SK-N-SH (cell line): Measurements from ENCODE around the gene RAB11FIP5. TPM values are rescaled to one million over a fixed set of nuclear protein-coding genes. Genes with fewer than 3 reads are reported as not detected.
"Not testable (repeated sequence)": the region's sequence is repeated elsewhere in the genome, so short reads cannot be mapped to it uniquely, and the experiment has no call there.

ENCODE experiments used
- CTCF ChIA-PET: fragments of 300-600, 350-600 bp; formaldehyde crosslinking; extraction: SDS; loops from one replicate; lab custom pipeline; 2021; lab: Yijun Ruan, JAX
- POLR2A ChIA-PET: fragments of 350-600 bp; sonication (Branson Sonifier 250); formaldehyde crosslinking; extraction: SDS; loops from one replicate; lab custom pipeline; 2020; ENCODE audit warnings: antibody characterized with exemption, inconsistent platforms; lab: Yijun Ruan, JAX
- DNase-seq: peaks from one replicate; pipeline ENCODE4 v3.0.0; 2012
- H2AFZ ChIP-seq: fragments of 200-600 bp; sonication (generic); 2 replicates; pipeline ENCODE4 v1.8.1; 2016; ENCODE audit warnings: antibody characterized with exemption, mild to moderate bottlenecking, low read depth
- H3F3A ChIP-seq: fragments of 200-600 bp; sonication (generic); replicated peaks from 2 replicates; pipeline ENCODE3; 2016; ENCODE audit warnings: antibody characterized with exemption, mild to moderate bottlenecking; ENCODE audit not compliant: insufficient read depth
- H3K27ac ChIP-seq, 2 experiments: fragments of 200-500 bp in 1 of 2; fragments of 200-600 bp in 1 of 2; sonication (Bioruptor generic) in 1 of 2; sonication (generic), shearing (Covaris generic) in 1 of 2; 2 replicates each; pipeline versions ENCODE4 v1.5.1 to v1.6.1; 2014 to 2016; ENCODE audit warnings: low read depth in 2 of 2, inconsistent platforms in 1 of 2, low read length in 1 of 2, mild to moderate bottlenecking in 1 of 2, mixed read lengths in 1 of 2
- H3K27me3 ChIP-seq: fragments of 200-600 bp; sonication (generic), shearing (Covaris generic); 2 replicates; pipeline ENCODE4 v1.6.1; 2016; ENCODE audit warnings: mixed run types; ENCODE audit not compliant: insufficient read depth
- H3K36me3 ChIP-seq, 2 experiments: fragments of 200-500 bp in 1 of 2; fragments of 200-600 bp in 1 of 2; sonication (Bioruptor generic) in 1 of 2; sonication (generic) in 1 of 2; replicated peaks in 1 of 2; 2 replicates each; pipeline versions ENCODE3 to v1.5.1; 2014 to 2016; ENCODE audit warnings: low read length in 1 of 2, mild to moderate bottlenecking in 1 of 2; ENCODE audit not compliant: insufficient read depth in 2 of 2, control insufficient read depth in 1 of 2
- H3K4me1 ChIP-seq, 2 experiments: fragments of 200-500 bp in 1 of 2; fragments of 200-600 bp in 1 of 2; sonication (Bioruptor generic) in 1 of 2; sonication (generic), shearing (Covaris generic) in 1 of 2; 2 replicates each; pipeline versions ENCODE4 v1.5.1 to v1.6.1; 2014 to 2016; ENCODE audit warnings: low read depth in 1 of 2, low read length in 1 of 2, mixed run types in 1 of 2; ENCODE audit not compliant: insufficient read depth in 2 of 2, control insufficient read depth in 1 of 2
- H3K4me2 ChIP-seq: fragments of 200-600 bp; sonication (generic), shearing (Covaris generic); 2 replicates; pipeline ENCODE4 v1.6.1; 2017; ENCODE audit warnings: mixed run types
- H3K4me3 ChIP-seq, 2 experiments: fragments of 200-500 bp in 1 of 2; fragments of 200-600 bp in 1 of 2; sonication (Bioruptor generic) in 1 of 2; sonication (generic), shearing (Covaris generic) in 1 of 2; 2 replicates each; pipeline versions ENCODE4 v1.5.1 to v1.8.1; 2014 to 2016; ENCODE audit warnings: low read depth in 2 of 2, inconsistent platforms in 1 of 2, low read length in 1 of 2, mild to moderate bottlenecking in 1 of 2, mixed read lengths in 1 of 2, moderate library complexity in 1 of 2
- H3K79me2 ChIP-seq: fragments of 200-600 bp; sonication (generic); 2 replicates; pipeline ENCODE4 v1.8.1; 2017; ENCODE audit warnings: mild to moderate bottlenecking; ENCODE audit not compliant: insufficient read depth
- H3K9ac ChIP-seq: fragments of 200-600 bp; sonication (generic); 2 replicates; pipeline ENCODE4 v1.6.1; 2017; ENCODE audit warnings: mixed run types
- H3K9me2 ChIP-seq: fragments of 200-600 bp; sonication (generic); 2 replicates; pipeline ENCODE4 v1.6.1; 2017; ENCODE audit warnings: mixed run types
- H3K9me3 ChIP-seq: fragments of 200-600 bp; sonication (generic); 2 replicates; pipeline ENCODE4 v1.6.1; 2017; ENCODE audit warnings: mixed run types, mild to moderate bottlenecking, moderate library complexity
- H4K20me1 ChIP-seq: fragments of 200-600 bp; sonication (generic); 2 replicates; pipeline ENCODE4 v1.6.1; 2017; ENCODE audit warnings: mild to moderate bottlenecking, mixed run types; ENCODE audit not compliant: insufficient read depth
- CHD2 ChIP-seq: fragments of 150-350 bp; IDR thresholded peaks from 2 replicates; pipeline ENCODE4 v1.6.1; 2018; ENCODE audit warnings: low read length; ENCODE audit not compliant: partially characterized antibody
- FOXJ3 ChIP-seq: sonication (generic); formaldehyde crosslinking; IDR thresholded peaks from 2 replicates; pipeline ENCODE4 v1.5.1; 2020; ENCODE audit warnings: mild to moderate bottlenecking, missing genetic modification reagents
- NFIC ChIP-seq: IDR thresholded peaks from 2 replicates; pipeline ENCODE4 v1.4.0; 2012; ENCODE audit warnings: borderline replicate concordance
- NRF1 ChIP-seq: IDR thresholded peaks from 2 replicates; pipeline ENCODE4 v1.6.1; 2012; ENCODE audit warnings: low read depth, mild to moderate bottlenecking, low read length
- POLR2AphosphoS5 ChIP-seq: IDR thresholded peaks from 2 replicates; pipeline ENCODE4 v1.6.1; 2012; ENCODE audit warnings: low read depth, low read length
- RXRA ChIP-seq: IDR thresholded peaks from 2 replicates; pipeline ENCODE4 v1.4.0; 2012; ENCODE audit warnings: low read depth, mild to moderate bottlenecking, borderline replicate concordance
- WGBS: methylation state at CpG from one replicate; pipeline ENCODE4 v1.1.6; 2017; ENCODE audit warnings: low lambda C conversion rate; 5-methylcytosine and 5-hydroxymethylcytosine counted together
- polyA plus RNA-seq, 3 experiments: library from polyadenylated mRNA; depleted of rRNA; stranded (reverse); fragments of >200 nt; gene quantifications; 2 replicates each; pipeline ENCODE4 v1.2.3, GENCODE V29; 2012
- TF ChIP-seq, protein P1 (sequence below): IDR thresholded peaks from 2 replicates; pipeline ENCODE4 v1.4.0; 2012; ENCODE audit warnings: low read depth, borderline replicate concordance
- TF ChIP-seq, protein P2 (sequence below): fragments of 150-350 bp; IDR thresholded peaks from 2 replicates; pipeline ENCODE4 v1.6.1; 2017; ENCODE audit warnings: antibody characterized with exemption, low read length, low read depth, borderline replicate concordance
- TF ChIP-seq, protein P3 (sequence below): IDR thresholded peaks from 2 replicates; pipeline ENCODE4 v1.4.0; 2012; ENCODE audit warnings: low read depth

RAB11FIP5 gene
- polyA plus RNA-seq, 1 of the 3 experiments (the other 2 are of a cell fraction), result 17.1 TPM

DNA sequence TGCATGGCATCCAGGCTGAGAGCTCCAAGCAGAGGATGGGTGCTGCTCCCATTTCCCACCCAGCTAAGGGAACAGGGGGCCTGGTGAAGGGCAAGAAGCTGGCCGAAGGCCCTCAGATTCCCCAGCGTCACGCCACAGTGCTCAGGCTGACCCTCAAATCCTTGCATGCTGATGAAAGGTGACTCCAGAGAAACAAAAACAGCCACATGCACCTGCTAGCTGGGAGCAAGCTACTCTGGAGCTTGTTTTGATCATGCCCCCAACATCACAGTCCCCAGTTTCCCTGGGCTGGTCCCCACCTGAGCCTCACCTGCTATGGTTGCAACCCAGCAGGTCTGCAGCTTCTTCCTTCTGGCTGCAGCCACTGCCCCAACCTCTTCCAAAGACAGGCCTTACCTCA is 13.3 kb downstream of the RAB11FIP5 start (continued):
- TF ChIP-seq NRF1, result no peak

DNA sequence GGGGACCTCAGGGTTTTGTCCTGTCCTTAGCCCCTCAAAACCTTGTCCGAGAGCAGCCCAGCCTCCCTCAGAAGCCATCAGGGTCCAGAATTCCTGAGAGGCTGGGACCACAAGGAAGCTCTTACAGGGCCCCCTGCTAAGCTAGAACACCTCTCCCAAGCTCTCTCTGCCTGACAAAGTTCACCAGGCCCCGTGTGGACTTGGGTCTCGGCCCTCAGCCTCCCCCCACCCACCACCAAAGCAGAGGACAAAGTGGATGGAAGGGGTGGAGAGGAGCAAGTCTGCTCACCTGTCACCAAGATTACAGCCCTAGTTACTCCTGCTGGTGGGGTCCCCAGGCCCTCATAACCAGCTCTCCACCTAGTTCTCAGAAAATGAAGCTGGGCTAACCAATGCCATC is 16.8 kb downstream of the RAB11FIP5 start:
- Histone ChIP-seq H3K27me3 (no peaks in the 10 kb centered on the region), H3K9ac (no peak overlapping the region), H3K4me1 (peaks cover 11 to 18% of the 10 kb centered on the region in 2 experiments; a peak in 2 of 4 replicates), H2AFZ (no peak overlapping the region), H3K27ac (no peak overlapping the region), H3K36me3 (peaks cover 0 to 4% of the 10 kb centered on the region in 2 experiments), H3K79me2 (peaks cover 97% of the 10 kb centered on the region), H3K4me3 (no peak overlapping the region), H3F3A (peaks cover 2% of the 10 kb centered on the region), H3K9me2 (no peaks in the 10 kb centered on the region), H3K9me3 (no peaks in the 10 kb centered on the region), H4K20me1 (peaks cover 83% of the 10 kb centered on the region), H3K4me2 (no peak overlapping the region)
- ChIA-PET CTCF (interaction anchor here (1.0 to 21.6 kb wide), 6 partner anchors 8 to 203 kb away, joined by 3 to 267 read pairs (median 5); no protein-coding TSS in a partner anchor), POLR2A (no interaction called here)
- TF ChIP-seq, protein P1, sequence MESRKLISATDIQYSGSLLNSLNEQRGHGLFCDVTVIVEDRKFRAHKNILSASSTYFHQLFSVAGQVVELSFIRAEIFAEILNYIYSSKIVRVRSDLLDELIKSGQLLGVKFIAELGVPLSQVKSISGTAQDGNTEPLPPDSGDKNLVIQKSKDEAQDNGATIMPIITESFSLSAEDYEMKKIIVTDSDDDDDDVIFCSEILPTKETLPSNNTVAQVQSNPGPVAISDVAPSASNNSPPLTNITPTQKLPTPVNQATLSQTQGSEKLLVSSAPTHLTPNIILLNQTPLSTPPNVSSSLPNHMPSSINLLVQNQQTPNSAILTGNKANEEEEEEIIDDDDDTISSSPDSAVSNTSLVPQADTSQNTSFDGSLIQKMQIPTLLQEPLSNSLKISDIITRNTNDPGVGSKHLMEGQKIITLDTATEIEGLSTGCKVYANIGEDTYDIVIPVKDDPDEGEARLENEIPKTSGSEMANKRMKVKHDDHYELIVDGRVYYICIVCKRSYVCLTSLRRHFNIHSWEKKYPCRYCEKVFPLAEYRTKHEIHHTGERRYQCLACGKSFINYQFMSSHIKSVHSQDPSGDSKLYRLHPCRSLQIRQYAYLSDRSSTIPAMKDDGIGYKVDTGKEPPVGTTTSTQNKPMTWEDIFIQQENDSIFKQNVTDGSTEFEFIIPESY, result no peak
- TF ChIP-seq, protein P2, sequence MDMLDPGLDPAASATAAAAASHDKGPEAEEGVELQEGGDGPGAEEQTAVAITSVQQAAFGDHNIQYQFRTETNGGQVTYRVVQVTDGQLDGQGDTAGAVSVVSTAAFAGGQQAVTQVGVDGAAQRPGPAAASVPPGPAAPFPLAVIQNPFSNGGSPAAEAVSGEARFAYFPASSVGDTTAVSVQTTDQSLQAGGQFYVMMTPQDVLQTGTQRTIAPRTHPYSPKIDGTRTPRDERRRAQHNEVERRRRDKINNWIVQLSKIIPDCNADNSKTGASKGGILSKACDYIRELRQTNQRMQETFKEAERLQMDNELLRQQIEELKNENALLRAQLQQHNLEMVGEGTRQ, result no peak
- TF ChIP-seq CHD2 (no peak), NFIC (no peak), POLR2AphosphoS5 (no peak), RXRA (no peak), NRF1 (no peak), FOXJ3 (CRISPR knock-in tag) (no peak)
- TF ChIP-seq, protein P3, sequence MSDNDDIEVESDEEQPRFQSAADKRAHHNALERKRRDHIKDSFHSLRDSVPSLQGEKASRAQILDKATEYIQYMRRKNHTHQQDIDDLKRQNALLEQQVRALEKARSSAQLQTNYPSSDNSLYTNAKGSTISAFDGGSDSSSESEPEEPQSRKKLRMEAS, result no peak
- no peak for DNase-seq
- 90% methylated on average over 3 of the region's 3 CpGs for WGBS

DNA sequence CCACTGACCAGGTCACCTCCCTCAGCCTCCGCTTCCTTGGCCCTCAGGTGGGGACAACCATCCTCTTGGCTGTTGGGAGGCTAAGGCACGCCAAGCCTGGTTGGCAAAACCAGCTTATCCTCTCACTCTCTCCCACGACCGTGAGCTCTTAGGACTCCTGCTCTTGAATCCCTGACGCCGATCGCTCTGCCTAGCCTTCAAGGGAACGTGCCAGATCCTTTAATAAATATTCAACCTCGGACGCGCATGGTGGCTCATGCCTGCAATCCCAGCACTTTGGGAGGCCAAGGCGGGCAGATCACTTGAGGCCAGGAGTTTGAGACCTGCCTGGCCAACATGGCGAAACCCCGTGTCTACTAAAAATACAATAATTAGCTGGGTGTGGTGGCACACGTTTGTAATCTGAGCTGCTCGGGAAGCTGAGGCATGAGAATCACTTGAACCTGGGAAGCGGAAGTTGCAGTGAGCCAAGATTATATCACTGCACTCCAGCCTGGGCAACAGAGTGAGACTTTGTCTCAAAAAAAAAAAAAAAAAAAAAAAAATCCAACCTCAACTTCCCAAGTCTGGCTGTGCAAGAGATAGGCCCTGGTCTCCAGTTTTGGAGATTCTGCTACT is 19.0 kb downstream of the RAB11FIP5 start:
- H3K36me3 ChIP-seq, H2AFZ ChIP-seq, POLR2A ChIA-PET, H3K27me3 ChIP-seq, DNase-seq, H3K9ac ChIP-seq, H3K27ac ChIP-seq, H3K9me3 ChIP-seq, H3K4me3 ChIP-seq, H3K9me2 ChIP-seq, H3K4me2 ChIP-seq: not testable (repeated sequence)
- CTCF ChIA-PET, result interaction anchor here (0.9 to 21.6 kb wide), 8 partner anchors 8 to 120 kb away, joined by 3 to 267 read pairs (median 6); partner anchors contain the start of gene RAB11FIP5
- Histone ChIP-seq H3F3A (peaks cover 13% of the 10 kb centered on the region), H3K79me2 (peaks cover 93% of the 10 kb centered on the region), H4K20me1 (peaks cover 73% of the 10 kb centered on the region), H3K4me1 (peaks cover 18 to 29% of the 10 kb centered on the region in 2 experiments; a peak in 2 of 4 replicates)
- WGBS, result 93% methylated on average over 17 of the region's 17 CpGs
